Lower leg skin (tissue), 4 donors: ENCODE results near the gene PDE6A. TPM values are rescaled to one million over a fixed set of nuclear protein-coding genes. Genes with fewer than 3 reads are reported as not detected.

Source experiments
- DNase-seq, 2 donors: peaks; one replicate each; pipeline ENCODE4 v3.0.0-alpha.2; 2019; ENCODE audit warnings: low spot score in 2 of 2
- H3K4me3 ChIP-seq: fragments of 200-600 bp; sonication (generic); 2 replicates; pipeline ENCODE4 v1.5.1; 2017; ENCODE audit warnings: mild to moderate bottlenecking, low read depth; ENCODE audit not compliant: poor library complexity, severe bottlenecking
- CTCF ChIP-seq, 3 donors: fragments of 450-650 bp; IDR thresholded peaks; one replicate each; pipeline ENCODE4 v1.5.1; 2016; ENCODE audit warnings: antibody characterized with exemption in 3 of 3, mild to moderate bottlenecking in 3 of 3, moderate library complexity in 2 of 3
- POLR2A ChIP-seq, 2 donors: fragments of 450-650 bp; IDR thresholded peaks; one replicate each; pipeline ENCODE4 v1.6.1; 2016 to 2017; ENCODE audit warnings: antibody characterized with exemption in 2 of 2, mild to moderate bottlenecking in 1 of 2, moderate library complexity in 1 of 2
- WGBS, 2 donors: methylation state at CpG; one replicate each; pipeline ENCODE4 v1.1.5; 2018; 5-methylcytosine and 5-hydroxymethylcytosine counted together
- intact Hi-C: fragments of 100-400 bp; cut with DNase I; formaldehyde crosslinking; loops from one replicate; pipeline ENCODE4 v1.15.0; 2023; ENCODE audit warnings: low total_unique reads
- total RNA-seq, 4 donors: library from RNA; depleted of rRNA; stranded (reverse); fragments of >200 nt; gene quantifications; one replicate each; pipeline ENCODE4 v1.1.0, GENCODE V29; 2016

The PDE6A gene
- total RNA-seq, 4 donors from 2014 or later: 0.04 to 1.0 (median 0.49) TPM; not detected in 1

GRCh38 chr5:149957855-149958254 is 13.3 kb upstream of the PDE6A start:
- 83 to 87% methylated on average over 4 of the region's 4 CpGs for WGBS, 2 donors
- H3K4me3 ChIP-seq: no peak overlapping the region
- intact Hi-C loops: no loop called here
- TF ChIP-seq POLR2A (IDR thresholded peaks at IDR 0.05) (no peak), CTCF (IDR thresholded peaks at IDR 0.05) (no peak)
- no peak for DNase-seq

DNA sequence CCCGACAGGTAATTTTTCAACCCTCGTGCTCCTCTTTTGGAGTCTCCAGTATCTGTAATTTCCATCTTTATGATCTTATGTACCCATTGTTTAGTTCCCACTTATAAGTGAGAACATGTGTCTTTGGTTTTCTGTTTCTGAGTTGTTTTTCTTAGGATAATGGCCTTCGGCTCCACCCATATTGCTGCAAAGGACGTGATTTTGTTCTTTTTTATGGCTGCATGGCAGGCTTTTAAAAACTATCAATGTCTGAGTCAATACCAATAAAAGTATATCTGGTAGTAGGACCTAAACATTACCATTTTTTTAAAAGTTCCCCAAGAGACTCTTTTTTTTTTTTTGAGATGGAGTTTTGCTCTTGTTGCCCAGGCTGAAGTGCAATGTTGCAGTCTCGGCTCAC is 12.1 kb upstream of the PDE6A start:
- TF ChIP-seq POLR2A (IDR thresholded peaks at IDR 0.05): no peak
- TF ChIP-seq CTCF (IDR thresholded peaks at IDR 0.05): no peak
- no peak overlapping the region for H3K4me3 ChIP-seq
- DNase-seq: no peak
- 68 to 80% methylated on average over 5 of the region's 5 CpGs for WGBS, 2 donors
- intact Hi-C loops: no loop called here

DNA sequence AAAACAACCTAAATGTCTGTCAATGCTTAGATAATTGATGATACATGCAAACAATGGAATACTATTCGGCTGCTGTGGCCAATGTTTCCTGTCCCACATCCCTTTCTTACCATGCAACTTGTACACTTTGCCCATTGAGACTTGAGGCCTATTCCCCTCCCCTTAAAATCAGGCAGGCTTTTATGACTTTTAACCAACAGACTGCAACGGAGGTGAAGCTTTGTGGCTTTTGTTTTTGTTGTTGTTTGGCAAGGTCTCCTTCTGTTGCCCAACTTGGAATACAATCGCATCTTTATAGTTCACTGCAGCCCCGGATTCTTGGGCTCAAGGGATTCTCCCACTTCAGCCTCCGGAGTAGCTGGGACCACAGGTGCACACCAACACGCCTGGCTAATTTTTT is 10.2 kb upstream of the PDE6A start:
- DNase-seq: no peak
- intact Hi-C loops: no loop called here
- H3K4me3 ChIP-seq: no peak overlapping the region

GRCh38 chr5:149953436-149954121 is 9.0 kb upstream of the PDE6A start:
- intact Hi-C loops: no loop called here
- TF ChIP-seq POLR2A (IDR thresholded peaks at IDR 0.05) (no peak), CTCF (IDR thresholded peaks at IDR 0.05) (no peak)
- DNase-seq: no peak
- WGBS, 2 donors: 87 to 89% methylated on average over 9 of the region's 9 CpGs
- no peak overlapping the region for H3K4me3 ChIP-seq

More for the DNA sequence above, 10.2 kb upstream of the PDE6A start:
- TF ChIP-seq CTCF (IDR thresholded peaks at IDR 0.05) (no peak), POLR2A (IDR thresholded peaks at IDR 0.05) (no peak)
- 72 to 75% methylated on average over 6 of the region's 6 CpGs for whole genome bisulfite sequencing, 2 donors

DNA sequence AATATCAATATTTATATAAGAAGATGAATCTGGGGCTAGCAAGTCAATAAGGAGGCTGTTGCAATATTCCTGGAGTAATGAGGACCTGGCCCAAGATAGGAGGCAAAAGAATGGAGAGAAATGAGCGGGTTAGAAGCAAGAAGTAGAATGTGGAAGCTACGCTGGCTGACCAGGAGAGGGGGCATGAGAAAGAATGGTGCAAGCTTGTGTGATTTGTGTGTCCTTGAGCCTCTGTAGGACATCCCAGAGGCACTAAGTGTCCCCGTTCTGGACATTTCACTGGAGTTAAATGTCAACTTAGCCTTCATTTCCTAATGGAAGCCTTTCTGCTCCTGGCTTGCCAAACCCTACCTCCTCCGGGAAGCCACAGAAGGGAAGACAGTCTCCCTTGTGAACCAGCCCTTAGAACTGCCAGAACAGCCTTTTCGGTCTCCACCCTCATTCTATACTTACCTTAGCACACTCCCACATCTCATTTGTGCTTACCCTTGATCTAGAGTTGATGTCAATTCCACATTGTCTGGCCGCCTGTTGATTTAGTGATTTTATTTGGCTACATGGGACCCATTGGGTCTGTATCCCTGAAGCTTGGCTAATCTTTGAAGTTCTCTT is 6.7 kb upstream of the PDE6A start:
- 64 to 72% methylated on average over 6 of the region's 6 CpGs for WGBS, 2 donors
- H3K4me3 ChIP-seq: no peak overlapping the region

More for the DNA sequence above, 6.7 kb upstream of the PDE6A start:
- intact Hi-C loops: no loop called here
- no peak for DNase-seq
- no peak for TF ChIP-seq POLR2A (IDR thresholded peaks at IDR 0.05)
- no peak for TF ChIP-seq CTCF (IDR thresholded peaks at IDR 0.05)
